DMS153 treated with DMSO at 0.1 percent for 48 hours (cell line): ENCODE measurements around the gene DEFB128.

Experiments
- DNase-seq: peaks from one replicate; lab custom pipeline; 2025; ENCODE audit not compliant: unreplicated experiment; lab: John Stamatoyannopoulos, UW

Gene DEFB128

DNA sequence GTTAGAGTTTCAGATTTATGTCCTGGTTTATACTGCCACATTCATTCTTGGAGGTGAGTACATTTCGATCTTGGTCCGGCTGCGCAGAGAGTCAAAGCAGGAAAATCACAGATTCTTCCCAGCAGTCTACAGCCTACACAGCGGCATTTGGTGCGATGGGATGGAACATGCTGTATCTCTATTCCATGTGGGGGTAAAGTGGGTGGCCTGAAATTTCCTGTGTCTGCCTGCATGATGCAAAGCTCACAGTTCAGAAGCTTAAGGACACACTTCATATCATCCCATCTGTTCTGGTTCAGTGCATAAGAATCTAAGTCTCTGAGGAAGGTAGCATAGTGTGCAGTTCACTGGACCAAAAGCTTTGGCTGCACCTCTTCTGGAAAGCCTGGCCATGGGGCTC, 32.4 kb downstream of the DEFB128 start, which contains the start of gene DEFB127:
TSS of gene DEFB127 (plus strand) at position 301 of the 400 bp plus-strand sequence. CDS start at position 392, 91 bp downstream.
- no peak for DNase-seq

DNA sequence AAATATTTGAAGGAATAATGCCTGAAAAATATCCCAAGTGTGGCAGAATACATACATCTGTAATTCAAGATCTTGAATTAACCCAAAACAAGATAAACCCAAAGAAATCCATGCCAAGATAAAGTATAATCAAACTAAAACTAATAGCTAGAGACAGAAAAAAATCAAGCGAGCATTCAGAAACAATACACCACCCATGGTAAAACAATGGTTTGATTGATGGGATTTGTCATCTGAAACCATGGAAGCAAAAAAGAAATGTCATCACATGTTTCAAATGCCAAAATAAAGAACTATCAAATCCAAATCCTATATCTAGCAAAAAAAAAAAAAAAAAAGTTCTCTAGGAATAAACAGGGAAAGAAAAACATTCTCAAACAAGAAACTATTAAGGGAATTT, 37.4 kb downstream of the DEFB128 start:
- DNase-seq = no peak

DNA sequence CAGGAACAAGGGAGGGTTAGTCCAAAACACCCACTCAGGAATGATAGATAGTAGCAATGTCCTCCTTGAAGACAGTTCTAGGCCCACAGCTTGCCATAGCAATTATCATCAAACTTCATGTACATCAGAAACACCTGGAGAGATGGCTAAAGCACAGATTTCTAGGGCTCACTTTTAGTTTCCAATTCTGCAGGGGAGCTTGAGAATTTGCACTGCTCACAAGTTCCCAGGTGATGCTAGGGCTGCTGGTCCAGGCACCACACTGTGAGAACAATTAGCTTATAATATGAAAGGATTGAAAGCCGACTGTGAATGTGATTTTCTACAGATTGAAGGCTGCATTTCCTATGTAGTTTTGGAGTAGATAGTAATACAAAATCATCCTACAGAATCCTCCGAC, 43.6 kb downstream of the DEFB128 start:
- no peak for DNase-seq

DNA sequence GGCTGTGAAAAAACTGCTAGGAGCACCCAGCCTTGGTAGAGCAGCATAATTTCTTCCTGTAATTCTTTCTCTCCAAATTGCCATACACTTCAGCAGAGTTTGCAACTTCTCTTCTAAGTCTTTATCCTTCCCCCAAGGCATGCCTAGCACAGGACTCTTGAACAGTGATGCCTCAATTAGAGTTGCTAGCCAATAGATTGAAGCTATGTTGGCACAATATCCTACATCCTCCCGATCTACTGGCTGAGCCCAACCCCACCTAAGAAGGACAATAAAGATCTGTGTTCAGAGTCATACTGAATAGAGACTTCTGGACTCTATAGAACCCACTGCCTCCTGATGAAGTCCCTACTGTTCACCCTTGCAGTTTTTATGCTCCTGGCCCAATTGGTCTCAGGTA, 47.2 kb downstream of the DEFB128 start, which contains the start of gene DEFB126:
TSS of gene DEFB126 (plus strand) at position 301 of the 400 bp plus-strand sequence. CDS start at position 340, 39 bp downstream.
- no peak for DNase-seq
